Measurements from ENCODE around the gene NOTCH1. TPM values are rescaled to one million over a fixed set of nuclear protein-coding genes. Genes with fewer than 3 reads are reported as not detected.

NOTCH1 gene
- total and polyA plus RNA-seq, 2 of the 13 experiments (the other 11 are each of a cell fraction or from before 2014, with no cell fraction given) = 0.09 to 0.35 TPM

- intact Hi-C loops (cut with micrococcal nuclease; ENCODE audit: unreplicated experiment) (no loop called here), in situ Hi-C loops (cut with HindIII; ENCODE audit: extremely low pct_ligation_motif_present, low pct_unique_long_range_greater_than_20kb) (no loop called here)
- Histone ChIP-seq H3K27ac (ENCODE audit: extremely low read length, insufficient read depth, low read length) (no peak overlapping the region), H3K79me2 (ENCODE audit: insufficient read depth, low read length) (no peaks in the 10 kb centered on the region), H3K4me2 (ENCODE audit: low read depth, low read length) (peak overlapping the region; percentile 63), H3K4me1 (ENCODE audit: insufficient read depth, low read length) (peaks cover 35% of the 10 kb centered on the region), H3K4me3 (replicated peaks in 1 of 3; ENCODE audit: insufficient read depth in 1 of 3, low read depth in 2 of 3, low read length in 3 of 3) (peak overlapping the region in 2 of 3 experiments; percentile 17 to 53; a peak in 4 of 6 replicates), H3K27me3 (ENCODE audit: control insufficient read depth in 1 of 2, insufficient read depth in 2 of 2, low read length in 2 of 2) (no peaks in the 10 kb centered on the region), H2AFZ (ENCODE audit: low read length) (no peak overlapping the region), H3K36me3 (replicated peaks in 1 of 2; ENCODE audit: control insufficient read depth in 1 of 2, insufficient read depth in 2 of 2, low read length in 2 of 2) (no peaks in the 10 kb centered on the region), H3K9me3 (ENCODE audit: low read length) (no peaks in the 10 kb centered on the region), H4K20me1 (ENCODE audit: insufficient read depth, low read length) (no peaks in the 10 kb centered on the region), H3K9ac (ENCODE audit: insufficient read depth, low read depth, low read length) (0 out of 2 replicates have a peak overlapping the region, but pooled peaks have one; percentile 15)
- FAIRE-seq (peak; percentile 75), DNase-seq (ENCODE audit: low spot score) (peak; percentile 80), ATAC-seq (peak; percentile 80)
- 1% methylated on average over 12 of the region's 20 CpGs for WGBS (ENCODE audit: low lambda C conversion rate)
- no TSS peak for BruUV-seq (replicated peaks)
- ChIA-PET CTCF (ENCODE audit: low intra/inter-chr PET ratio, low total read pairs) (no interaction called here), POLR2A (interaction anchor here (1.5 kb wide), 1 partner anchor 106 kb away, joined by 5 read pairs; no protein-coding TSS in a partner anchor)
- no peak for TF ChIP-seq ASH2L (IDR thresholded peaks at IDR 0.05; ENCODE audit: insufficient read length, low read depth, low read length)
- TF ChIP-seq ZNF205 (CRISPR knock-in tag; IDR thresholded peaks at IDR 0.05) = 0 out of 2 replicates have a peak, but pooled peaks have one; percentile 22
- TF ChIP-seq NKX3-1 (CRISPR knock-in tag; IDR thresholded peaks at IDR 0.05) = no peak
- TF ChIP-seq E2F1 (CRISPR knock-in tag; IDR thresholded peaks at IDR 0.05) = peak; percentile 67
- TF ChIP-seq, protein P1, sequence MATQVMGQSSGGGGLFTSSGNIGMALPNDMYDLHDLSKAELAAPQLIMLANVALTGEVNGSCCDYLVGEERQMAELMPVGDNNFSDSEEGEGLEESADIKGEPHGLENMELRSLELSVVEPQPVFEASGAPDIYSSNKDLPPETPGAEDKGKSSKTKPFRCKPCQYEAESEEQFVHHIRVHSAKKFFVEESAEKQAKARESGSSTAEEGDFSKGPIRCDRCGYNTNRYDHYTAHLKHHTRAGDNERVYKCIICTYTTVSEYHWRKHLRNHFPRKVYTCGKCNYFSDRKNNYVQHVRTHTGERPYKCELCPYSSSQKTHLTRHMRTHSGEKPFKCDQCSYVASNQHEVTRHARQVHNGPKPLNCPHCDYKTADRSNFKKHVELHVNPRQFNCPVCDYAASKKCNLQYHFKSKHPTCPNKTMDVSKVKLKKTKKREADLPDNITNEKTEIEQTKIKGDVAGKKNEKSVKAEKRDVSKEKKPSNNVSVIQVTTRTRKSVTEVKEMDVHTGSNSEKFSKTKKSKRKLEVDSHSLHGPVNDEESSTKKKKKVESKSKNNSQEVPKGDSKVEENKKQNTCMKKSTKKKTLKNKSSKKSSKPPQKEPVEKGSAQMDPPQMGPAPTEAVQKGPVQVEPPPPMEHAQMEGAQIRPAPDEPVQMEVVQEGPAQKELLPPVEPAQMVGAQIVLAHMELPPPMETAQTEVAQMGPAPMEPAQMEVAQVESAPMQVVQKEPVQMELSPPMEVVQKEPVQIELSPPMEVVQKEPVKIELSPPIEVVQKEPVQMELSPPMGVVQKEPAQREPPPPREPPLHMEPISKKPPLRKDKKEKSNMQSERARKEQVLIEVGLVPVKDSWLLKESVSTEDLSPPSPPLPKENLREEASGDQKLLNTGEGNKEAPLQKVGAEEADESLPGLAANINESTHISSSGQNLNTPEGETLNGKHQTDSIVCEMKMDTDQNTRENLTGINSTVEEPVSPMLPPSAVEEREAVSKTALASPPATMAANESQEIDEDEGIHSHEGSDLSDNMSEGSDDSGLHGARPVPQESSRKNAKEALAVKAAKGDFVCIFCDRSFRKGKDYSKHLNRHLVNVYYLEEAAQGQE (IDR thresholded peaks at IDR 0.05; ENCODE audit: borderline replicate concordance in 1 of 2, low read depth in 1 of 2, low read length in 2 of 2) = 0 out of 4 replicates have a peak, but pooled peaks of 1 of the 2 experiments have one; percentile 28
- TF ChIP-seq, protein P2, sequence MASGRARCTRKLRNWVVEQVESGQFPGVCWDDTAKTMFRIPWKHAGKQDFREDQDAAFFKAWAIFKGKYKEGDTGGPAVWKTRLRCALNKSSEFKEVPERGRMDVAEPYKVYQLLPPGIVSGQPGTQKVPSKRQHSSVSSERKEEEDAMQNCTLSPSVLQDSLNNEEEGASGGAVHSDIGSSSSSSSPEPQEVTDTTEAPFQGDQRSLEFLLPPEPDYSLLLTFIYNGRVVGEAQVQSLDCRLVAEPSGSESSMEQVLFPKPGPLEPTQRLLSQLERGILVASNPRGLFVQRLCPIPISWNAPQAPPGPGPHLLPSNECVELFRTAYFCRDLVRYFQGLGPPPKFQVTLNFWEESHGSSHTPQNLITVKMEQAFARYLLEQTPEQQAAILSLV (CRISPR knock-in tag; IDR thresholded peaks at IDR 0.05; ENCODE audit: borderline replicate concordance) = no peak
- TF ChIP-seq ATF6 (CRISPR knock-in tag; conservative IDR thresholded peaks at IDR 0.05) = no peak
- 0 out of 2 replicates have a peak, but pooled peaks have one; percentile 17 for TF ChIP-seq ZNF574 (CRISPR knock-in tag; IDR thresholded peaks at IDR 0.05)
- TF ChIP-seq ZNF121 (CRISPR knock-in tag; IDR thresholded peaks at IDR 0.05) = no peak
- TF ChIP-seq GMEB2 (CRISPR knock-in tag; IDR thresholded peaks at IDR 0.05; ENCODE audit: low read depth) = no peak
Observed at GRCh38 chr9:136520053-136520540, 25.8 kb downstream of the NOTCH1 start.
